Measurements from ENCODE around the gene EMC6.
"Not testable (repeated sequence)": the region's sequence is repeated elsewhere in the genome, so short reads cannot be mapped to it uniquely, and the experiment has no call there.

Gene EMC6

DNA sequence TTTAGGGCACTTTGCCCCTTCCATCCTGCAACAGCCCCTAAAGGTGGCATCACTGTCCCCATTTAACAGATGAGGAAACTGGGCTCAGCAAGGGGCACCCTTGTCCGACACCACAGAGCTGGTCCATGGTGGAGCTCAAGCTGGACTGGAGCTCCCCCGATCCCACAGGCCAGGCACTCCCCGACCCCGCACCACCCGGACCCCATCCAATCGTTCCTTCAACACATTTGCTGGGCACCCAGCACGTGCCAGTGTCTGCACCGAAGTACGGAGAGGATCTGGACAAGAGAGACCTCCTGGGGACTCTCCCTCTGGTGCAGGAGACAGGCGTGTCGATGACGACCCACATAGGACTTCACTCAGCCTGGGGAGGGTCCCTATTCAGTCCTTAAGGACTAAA lies 13.4 kb downstream of the EMC6 start:
- no peak for DNase-seq

DNA sequence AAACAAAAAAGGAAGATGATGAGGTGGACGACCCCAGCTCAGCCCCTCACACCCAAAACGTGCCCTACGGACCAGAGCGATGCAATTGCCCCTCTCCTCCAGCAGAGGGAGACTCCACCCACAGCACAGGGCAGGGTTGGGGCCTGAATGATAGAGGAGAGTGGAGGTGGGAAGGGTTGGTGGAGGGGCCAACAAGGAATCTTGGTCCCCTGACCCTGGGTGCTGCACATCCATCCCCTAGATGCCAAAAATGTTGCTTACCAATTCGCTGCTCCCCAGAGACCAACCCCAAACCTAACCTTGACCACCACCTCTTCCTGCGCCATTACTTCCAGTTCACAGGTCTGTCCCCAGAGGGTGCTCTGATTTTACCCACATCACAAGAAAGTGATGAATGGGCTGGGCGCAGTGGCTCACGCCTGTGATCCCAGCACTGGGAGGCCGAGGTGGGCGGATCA lies 14.5 kb downstream of the EMC6 start:
- no peak for DNase-seq

- no peak for DNase-seq
Measured at GRCh38 chr17:3685174-3685573, 16.6 kb downstream of the EMC6 start.

DNA sequence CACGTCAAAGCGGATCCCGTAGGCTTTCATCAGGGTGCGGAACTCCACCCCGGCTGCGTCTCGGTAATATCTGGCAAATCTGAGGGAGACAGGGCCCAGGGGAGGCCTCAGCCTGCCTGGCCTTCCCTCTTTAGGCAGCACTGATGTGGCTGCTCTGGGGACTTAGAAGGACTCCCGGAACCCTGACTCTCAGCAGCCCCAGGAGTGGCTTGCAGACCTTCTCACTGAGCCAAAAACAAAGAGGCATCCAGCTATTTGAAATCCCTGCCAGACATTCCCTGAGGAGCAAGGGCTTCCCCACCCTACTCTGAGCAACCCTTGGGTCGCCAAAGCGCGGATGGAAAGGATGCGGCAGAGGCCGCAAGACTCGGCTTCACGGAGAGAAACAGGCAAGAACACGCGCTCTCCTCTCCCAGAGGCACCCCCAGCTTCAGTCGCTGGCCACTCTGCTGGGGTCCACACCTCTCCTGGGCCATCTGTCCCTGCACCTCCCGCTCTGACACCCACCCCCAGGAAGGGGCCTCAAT lies 19.5 kb downstream of the EMC6 start:
- no peak for DNase-seq

DNA sequence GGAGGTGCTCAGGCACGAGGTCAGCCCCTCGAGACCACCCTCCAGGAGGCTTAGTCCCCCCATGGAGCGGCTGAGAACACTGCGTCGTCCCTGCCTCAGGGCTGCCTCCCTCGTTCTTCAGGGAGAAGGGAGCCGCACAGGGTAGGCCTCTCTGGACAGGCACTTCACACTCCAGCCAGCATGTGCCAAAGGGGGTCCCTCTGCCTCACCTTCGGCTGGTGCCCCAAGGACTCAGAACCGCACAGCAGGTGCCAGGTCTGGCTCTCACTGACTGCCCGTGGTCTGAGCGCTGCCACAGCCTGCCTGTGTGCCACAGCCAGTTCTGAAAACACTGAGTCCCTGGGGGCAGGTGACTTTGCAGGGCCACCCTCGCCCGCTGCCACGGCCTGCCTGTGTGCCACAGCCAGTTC lies 20.2 kb downstream of the EMC6 start:
- DNase-seq: no peak

GRCh38 chr17:3689262-3690093 lies 20.9 kb downstream of the EMC6 start:
- no peak for DNase-seq

- DNase-seq: no peak
Measured at GRCh38 chr17:3690094-3690715, 21.6 kb downstream of the EMC6 start.

DNA sequence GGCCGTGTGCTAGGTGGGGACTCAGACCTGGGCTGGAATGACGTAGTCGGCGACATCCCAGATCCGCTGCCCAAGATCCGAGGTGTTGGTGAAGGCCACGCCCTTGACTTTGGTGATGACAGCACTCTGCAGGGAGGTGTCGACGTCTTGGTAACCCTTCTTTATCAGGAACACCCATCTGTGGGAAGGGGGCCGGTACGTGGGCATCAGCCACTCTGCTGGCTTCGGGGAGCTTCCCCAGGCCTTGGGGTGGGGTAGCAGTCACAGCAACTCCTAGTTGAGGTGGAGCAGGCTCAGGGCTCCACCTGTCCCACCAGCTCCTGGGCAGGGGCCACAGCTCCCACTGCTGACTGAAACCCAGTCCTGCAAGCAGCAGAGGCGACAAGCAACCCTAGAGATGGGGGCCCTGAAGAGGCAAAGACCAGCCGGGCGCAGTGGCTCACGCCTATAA lies 23.0 kb downstream of the EMC6 start:
- no peak for DNase-seq

GRCh38 chr17:3692346-3692745 lies 23.7 kb downstream of the EMC6 start:
- no peak for DNase-seq

DNA sequence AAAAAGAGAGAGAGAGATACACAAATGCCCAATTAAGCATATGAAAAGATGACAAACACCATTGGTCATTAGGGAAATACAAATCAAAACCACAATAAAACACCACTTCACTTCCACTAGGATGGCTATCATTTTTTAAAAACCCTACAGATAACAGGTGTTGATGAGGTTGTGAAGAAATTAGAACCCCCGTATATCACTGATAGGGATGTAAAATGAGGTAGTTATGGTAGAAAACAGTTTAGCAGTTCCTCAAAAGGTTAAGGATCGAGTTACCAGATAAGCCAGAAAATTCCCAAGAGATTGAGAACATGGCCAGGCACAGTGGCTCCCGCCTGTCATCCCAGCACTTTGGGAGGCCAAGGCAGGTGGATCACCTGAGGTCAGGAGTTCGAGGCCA lies 24.5 kb downstream of the EMC6 start:
- DNase-seq: no peak

- no peak for DNase-seq
Measured at GRCh38 chr17:3693829-3694231, 25.2 kb downstream of the EMC6 start.

DNA sequence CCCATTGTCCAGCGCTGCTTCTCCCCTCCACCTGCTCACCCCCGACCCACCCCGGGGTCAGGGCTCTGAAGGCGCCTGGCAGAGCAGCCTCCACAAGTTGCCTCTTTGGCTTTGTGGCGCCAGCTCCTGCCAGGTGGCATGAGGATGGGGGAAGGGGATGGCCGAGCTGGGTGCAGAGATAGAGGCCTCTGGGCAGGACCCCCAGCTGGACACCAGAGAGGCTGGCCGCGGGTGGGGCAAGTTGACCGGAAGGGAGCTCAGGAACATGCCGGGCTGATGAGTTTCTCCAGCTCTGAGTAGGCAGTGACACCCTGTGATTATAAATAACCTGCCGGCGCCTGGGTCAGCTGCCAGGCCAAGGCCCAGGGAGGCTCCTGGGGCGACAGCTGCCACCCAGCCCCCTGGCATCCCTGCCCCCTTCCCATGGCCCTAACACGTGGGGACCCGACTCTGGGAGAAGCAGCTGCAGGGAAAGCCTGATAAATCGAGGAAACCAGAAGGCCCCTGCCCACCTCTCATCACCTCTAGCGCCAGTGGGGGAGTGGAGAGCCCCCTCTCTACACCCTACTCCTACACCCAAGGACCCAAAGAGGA lies 26.6 kb downstream of the EMC6 start:
- DNase-seq: no peak

DNA sequence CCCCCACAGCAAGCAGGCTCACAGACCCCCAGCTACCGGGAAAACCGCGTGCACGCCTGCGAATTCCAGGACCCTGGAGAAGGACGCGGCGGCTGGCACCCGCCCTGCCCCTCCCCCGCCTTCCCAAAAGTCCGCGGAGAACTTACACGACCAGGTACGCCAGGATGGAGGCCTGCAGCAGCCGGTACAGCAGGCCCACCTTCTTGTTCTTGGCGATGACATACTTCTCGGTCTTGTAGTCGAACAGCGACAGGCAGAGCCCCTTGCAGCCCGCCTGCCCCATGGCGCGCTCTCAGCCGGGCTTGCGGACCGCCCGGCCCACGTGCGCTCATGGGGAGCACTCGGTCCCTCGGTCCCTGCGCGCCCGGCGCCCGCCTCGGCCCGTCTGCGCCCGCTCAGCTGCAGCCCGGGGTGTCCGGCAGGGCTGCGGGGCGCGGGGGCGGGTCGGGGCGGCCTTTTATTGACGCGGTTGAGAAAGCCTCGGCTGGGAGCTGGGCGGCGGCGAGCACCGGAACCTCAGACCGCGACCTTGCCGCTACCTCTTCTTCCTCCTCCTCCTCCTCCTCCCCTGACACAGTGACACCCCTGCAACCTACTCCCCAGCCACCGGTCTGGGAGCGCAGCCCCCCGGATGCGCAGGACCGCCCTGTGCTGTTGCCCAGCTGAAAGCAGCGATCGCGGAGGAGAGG lies 27.3 kb downstream of the EMC6 start, which contains the start of gene P2RX5:
Gene P2RX5, minus strand, starts transcription at position 433 of the 689 bp plus-strand sequence. Its CDS starts 150 bp downstream, at position 283.
- DNase-seq: no peak

- no peak for DNase-seq
Measured at GRCh38 chr17:3697103-3697476, 28.5 kb downstream of the EMC6 start.

DNA sequence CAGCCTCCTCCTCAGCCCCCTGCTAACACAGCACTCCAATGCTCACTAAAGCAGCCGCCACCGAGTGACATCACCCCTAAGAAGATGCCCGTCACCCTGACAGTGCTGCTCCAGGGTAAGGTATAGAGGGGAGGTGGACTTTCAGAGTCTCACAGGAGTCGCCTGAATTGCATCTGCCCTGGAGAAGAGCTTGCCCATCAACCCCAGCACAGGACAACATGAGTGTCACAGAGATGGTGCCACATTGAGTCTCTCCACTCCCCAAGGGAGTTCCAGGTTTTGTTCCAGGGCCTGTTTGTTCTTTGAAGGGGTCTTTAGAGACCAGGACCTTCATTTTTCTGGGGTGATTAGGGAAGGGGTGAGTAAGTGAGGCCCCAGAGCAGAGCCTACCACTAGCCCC lies 29.5 kb downstream of the EMC6 start:
- DNase-seq: no peak

- DNase-seq: no peak
Measured at GRCh38 chr17:3699951-3700350, 31.3 kb downstream of the EMC6 start.

DNA sequence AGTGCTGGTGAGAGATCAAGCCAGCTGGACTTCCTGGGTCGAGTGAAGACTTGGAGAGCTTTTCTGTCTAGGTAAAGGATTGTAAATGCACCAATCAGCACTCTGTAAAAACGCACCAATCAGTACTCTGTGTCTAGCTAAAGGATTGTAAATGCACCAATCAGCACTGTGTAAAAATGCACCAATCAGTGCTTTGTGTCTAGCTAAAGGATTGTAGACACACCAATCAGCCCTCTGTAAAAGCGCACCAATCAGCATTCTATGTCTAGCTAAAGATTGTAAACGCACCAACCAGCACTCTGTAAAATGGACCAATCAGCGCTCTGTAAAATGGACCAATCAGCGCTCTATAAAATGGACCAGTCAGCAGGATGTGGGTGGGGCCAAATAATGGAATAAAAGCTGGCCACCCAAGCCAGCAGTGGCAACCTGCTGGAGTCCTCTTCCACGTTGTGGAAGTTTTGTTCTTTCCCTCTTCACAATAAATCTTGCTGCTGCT lies 33.5 kb downstream of the EMC6 start:
- DNase-seq: not testable (repeated sequence)

- DNase-seq: no peak
Measured at GRCh38 chr17:3704931-3705717, 36.5 kb downstream of the EMC6 start.

GRCh38 chr17:3705718-3705984 lies 37.0 kb downstream of the EMC6 start:
- DNase-seq: not testable (repeated sequence)

- DNase-seq: no peak
Measured at GRCh38 chr17:3708366-3708765, 39.8 kb downstream of the EMC6 start.

DNA sequence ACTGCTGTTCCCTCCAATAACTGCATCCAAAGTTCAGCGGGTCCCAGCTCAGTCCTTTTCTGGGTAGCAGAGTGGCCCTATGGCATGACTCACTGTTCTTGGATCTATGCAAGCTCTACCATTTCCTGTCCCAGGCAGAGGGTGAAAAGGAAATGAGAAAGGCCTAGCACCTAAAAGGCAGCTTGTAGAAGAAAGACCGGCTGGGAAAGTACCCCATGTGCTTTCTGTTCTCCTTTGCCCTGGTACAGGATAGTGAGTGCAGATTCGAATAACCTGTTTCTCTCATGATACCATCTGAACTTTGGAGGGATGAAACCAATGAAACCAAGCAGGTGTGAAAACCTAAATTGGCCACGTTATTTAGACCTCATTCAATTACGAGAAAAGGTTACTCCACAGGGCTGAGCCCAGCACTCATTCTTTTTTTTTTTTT lies 42.4 kb downstream of the EMC6 start:
- DNase-seq: no peak

DNA sequence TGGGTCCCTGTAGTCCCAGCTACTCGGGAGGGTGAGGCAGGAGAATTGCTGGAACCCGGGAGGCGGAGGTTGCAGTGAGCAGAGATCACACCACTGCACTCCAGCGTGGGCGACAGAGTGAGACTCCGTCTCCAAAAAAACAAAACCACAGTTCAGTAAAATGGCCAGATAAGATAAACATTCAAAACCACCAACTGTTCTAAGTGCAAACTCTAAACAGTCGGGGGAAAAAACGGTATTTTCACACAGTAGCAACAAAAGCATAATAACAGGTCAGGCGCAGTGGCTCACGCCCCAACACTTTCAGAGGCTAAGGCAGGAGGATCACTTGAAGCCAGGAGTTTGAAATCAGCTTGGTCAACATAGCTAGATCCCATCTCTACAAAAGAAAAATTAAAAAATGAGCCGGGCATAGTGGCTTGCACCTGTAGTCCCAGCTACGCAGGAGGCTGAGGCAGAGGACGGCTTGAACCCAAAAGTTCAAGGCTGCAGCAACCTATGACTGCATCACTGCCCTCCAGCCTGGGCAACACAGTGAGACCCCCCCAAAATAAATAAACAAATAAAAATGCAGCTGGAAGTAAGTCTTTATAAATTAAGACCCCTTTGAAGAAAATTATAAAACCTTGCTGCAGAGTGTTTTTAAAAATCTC lies 44.3 kb downstream of the EMC6 start:
- no peak for DNase-seq

All from hippocampal formation (tissue), 2 donors.